HCT116 (cell line): ENCODE measurements around the gene KIRREL3.

ENCODE experiments used
- CBX3 ChIP-seq: IDR thresholded peaks from 2 replicates; pipeline ENCODE4 v1.6.1; 2012; ENCODE audit warnings: low read depth
- EGR1 ChIP-seq: IDR thresholded peaks from 2 replicates; pipeline ENCODE4 v1.6.1; 2012; ENCODE audit warnings: low read depth
- EZH2phosphoT487 ChIP-seq: fragments of 200-600 bp; IDR thresholded peaks from 2 replicates; pipeline ENCODE4 v1.6.1; 2018; ENCODE audit warnings: antibody characterized with exemption, borderline replicate concordance
- POLR2A ChIP-seq: IDR thresholded peaks from 2 replicates; pipeline ENCODE4 v1.7.0; 2011; ENCODE audit warnings: borderline replicate concordance; ENCODE audit not compliant: insufficient read depth, insufficient read length; ENCODE audit errors: extremely low read depth
- POLR2AphosphoS5 ChIP-seq: IDR thresholded peaks from 2 replicates; pipeline ENCODE4 v1.6.1; 2011; ENCODE audit warnings: mild to moderate bottlenecking, low read depth, low read length, moderate library complexity
- SIN3A ChIP-seq: IDR thresholded peaks from 2 replicates; pipeline ENCODE4 v1.6.1; 2012; ENCODE audit warnings: low read depth
- SRF ChIP-seq: IDR thresholded peaks from 2 replicates; pipeline ENCODE4 v1.6.1; 2012; ENCODE audit warnings: low read depth
- YY1 ChIP-seq: IDR thresholded peaks from 2 replicates; pipeline ENCODE4 v1.6.1; 2011; ENCODE audit warnings: low read length, low read depth, moderate library complexity, mild to moderate bottlenecking; ENCODE audit not compliant: insufficient replicate concordance; ENCODE audit errors: extremely low read depth
- ZFX ChIP-seq: fragments of 450-650 bp; IDR thresholded peaks from 2 replicates; pipeline ENCODE4 v1.6.1; 2017
- TF ChIP-seq, protein P1 (sequence below), 3 experiments: fragments of 200-600 bp in 1 of 3; sonication (generic) in 1 of 3; IDR thresholded peaks in 2 of 3; conservative IDR thresholded peaks in 1 of 3; 2 replicates each; pipeline ENCODE4 v1.5.1; 2012 to 2017; ENCODE audit warnings: low read depth in 2 of 3, low read length in 2 of 3, antibody characterized with exemption in 1 of 3, borderline replicate concordance in 1 of 3, control low read depth in 1 of 3, mild to moderate bottlenecking in 1 of 3, mixed read lengths in 1 of 3, mixed run types in 1 of 3, moderate library complexity in 1 of 3; ENCODE audit not compliant: insufficient read depth in 1 of 3
- TF ChIP-seq, protein P2 (sequence below): IDR thresholded peaks from 2 replicates; pipeline ENCODE4 v1.6.1; 2012
- TF ChIP-seq, protein P3 (sequence below): IDR thresholded peaks from 2 replicates; pipeline ENCODE4 v1.6.1; 2012
- TF ChIP-seq, protein P4 (sequence below): IDR thresholded peaks from 2 replicates; pipeline ENCODE4 v1.6.1; 2012; ENCODE audit warnings: low read depth

DNA sequence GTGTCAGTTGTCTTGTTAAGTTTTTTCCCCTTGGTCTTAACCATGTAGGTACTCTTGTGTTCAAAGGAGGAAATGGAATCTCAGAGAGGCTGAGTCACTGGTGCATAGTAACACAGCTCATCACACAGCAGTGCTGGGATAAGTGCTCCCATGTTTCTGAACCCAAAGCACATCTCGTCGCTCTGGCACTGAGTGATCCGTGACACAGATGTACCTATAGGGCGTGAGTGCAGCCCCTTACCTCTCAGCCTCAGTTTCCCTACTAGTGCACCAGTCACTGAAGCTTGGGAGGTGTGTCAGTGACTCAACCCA lies 411.1 kb downstream of the KIRREL3 start:
- TF ChIP-seq, protein P1, sequence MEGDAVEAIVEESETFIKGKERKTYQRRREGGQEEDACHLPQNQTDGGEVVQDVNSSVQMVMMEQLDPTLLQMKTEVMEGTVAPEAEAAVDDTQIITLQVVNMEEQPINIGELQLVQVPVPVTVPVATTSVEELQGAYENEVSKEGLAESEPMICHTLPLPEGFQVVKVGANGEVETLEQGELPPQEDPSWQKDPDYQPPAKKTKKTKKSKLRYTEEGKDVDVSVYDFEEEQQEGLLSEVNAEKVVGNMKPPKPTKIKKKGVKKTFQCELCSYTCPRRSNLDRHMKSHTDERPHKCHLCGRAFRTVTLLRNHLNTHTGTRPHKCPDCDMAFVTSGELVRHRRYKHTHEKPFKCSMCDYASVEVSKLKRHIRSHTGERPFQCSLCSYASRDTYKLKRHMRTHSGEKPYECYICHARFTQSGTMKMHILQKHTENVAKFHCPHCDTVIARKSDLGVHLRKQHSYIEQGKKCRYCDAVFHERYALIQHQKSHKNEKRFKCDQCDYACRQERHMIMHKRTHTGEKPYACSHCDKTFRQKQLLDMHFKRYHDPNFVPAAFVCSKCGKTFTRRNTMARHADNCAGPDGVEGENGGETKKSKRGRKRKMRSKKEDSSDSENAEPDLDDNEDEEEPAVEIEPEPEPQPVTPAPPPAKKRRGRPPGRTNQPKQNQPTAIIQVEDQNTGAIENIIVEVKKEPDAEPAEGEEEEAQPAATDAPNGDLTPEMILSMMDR (IDR thresholded peaks at IDR 0.05 in 2 of 3, conservative IDR thresholded peaks at IDR 0.05 in 1 of 3; ENCODE audit: borderline replicate concordance in 1 of 3, insufficient read depth in 1 of 3, low read depth in 2 of 3, low read length in 2 of 3) = no peak
- TF ChIP-seq SRF = no peak
- TF ChIP-seq, protein P2, sequence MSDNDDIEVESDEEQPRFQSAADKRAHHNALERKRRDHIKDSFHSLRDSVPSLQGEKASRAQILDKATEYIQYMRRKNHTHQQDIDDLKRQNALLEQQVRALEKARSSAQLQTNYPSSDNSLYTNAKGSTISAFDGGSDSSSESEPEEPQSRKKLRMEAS = no peak
- no peak for TF ChIP-seq ZFX
- TF ChIP-seq EZH2phosphoT487 = no peak
- TF ChIP-seq, protein P3, sequence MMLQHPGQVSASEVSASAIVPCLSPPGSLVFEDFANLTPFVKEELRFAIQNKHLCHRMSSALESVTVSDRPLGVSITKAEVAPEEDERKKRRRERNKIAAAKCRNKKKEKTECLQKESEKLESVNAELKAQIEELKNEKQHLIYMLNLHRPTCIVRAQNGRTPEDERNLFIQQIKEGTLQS = no peak
- no peak for TF ChIP-seq EGR1
- no peak for TF ChIP-seq YY1
- TF ChIP-seq POLR2A = no peak
- no peak for TF ChIP-seq CBX3
- TF ChIP-seq SIN3A = no peak
- no peak for TF ChIP-seq POLR2AphosphoS5
- TF ChIP-seq, protein P4, sequence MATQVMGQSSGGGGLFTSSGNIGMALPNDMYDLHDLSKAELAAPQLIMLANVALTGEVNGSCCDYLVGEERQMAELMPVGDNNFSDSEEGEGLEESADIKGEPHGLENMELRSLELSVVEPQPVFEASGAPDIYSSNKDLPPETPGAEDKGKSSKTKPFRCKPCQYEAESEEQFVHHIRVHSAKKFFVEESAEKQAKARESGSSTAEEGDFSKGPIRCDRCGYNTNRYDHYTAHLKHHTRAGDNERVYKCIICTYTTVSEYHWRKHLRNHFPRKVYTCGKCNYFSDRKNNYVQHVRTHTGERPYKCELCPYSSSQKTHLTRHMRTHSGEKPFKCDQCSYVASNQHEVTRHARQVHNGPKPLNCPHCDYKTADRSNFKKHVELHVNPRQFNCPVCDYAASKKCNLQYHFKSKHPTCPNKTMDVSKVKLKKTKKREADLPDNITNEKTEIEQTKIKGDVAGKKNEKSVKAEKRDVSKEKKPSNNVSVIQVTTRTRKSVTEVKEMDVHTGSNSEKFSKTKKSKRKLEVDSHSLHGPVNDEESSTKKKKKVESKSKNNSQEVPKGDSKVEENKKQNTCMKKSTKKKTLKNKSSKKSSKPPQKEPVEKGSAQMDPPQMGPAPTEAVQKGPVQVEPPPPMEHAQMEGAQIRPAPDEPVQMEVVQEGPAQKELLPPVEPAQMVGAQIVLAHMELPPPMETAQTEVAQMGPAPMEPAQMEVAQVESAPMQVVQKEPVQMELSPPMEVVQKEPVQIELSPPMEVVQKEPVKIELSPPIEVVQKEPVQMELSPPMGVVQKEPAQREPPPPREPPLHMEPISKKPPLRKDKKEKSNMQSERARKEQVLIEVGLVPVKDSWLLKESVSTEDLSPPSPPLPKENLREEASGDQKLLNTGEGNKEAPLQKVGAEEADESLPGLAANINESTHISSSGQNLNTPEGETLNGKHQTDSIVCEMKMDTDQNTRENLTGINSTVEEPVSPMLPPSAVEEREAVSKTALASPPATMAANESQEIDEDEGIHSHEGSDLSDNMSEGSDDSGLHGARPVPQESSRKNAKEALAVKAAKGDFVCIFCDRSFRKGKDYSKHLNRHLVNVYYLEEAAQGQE = no peak
